ENCODE results near the gene SPATC1L.
"Not testable (repeated sequence)": the region's sequence is repeated elsewhere in the genome, so short reads cannot be mapped to it uniquely, and the experiment has no call there.

Gene SPATC1L

GRCh38 chr21:46183910-46184624 lies at the start of gene SPATC1L:
TSS of gene SPATC1L (minus strand) at chr21:46184459. CDS start at chr21:46182816, 1,643 bp downstream.
- DNase-seq = no peak

GRCh38 chr21:46229923-46230260 lies 45.6 kb upstream of the SPATC1L start:
- no peak for DNase-seq

GRCh38 chr21:46229133-46229922 lies 45.1 kb upstream of the SPATC1L start:
- peak; percentile 59 for DNase-seq

- DNase-seq = peak; percentile 98
Observed at GRCh38 chr21:46228345-46229051, 44.2 kb upstream of the SPATC1L start, which contains the start of gene LSS. TSS of gene LSS (minus strand) at chr21:46228774. CDS start at chr21:46228745, 29 bp downstream.

GRCh38 chr21:46227811-46228344 lies 43.6 kb upstream of the SPATC1L start:
- DNase-seq = no peak

GRCh38 chr21:46226920-46227599 lies 42.8 kb upstream of the SPATC1L start:
- DNase-seq = no peak

- DNase-seq = no peak
Observed at GRCh38 chr21:46226146-46226545, 41.9 kb upstream of the SPATC1L start.

- DNase-seq = not testable (repeated sequence)
Observed at GRCh38 chr21:46223661-46224060, 39.4 kb upstream of the SPATC1L start.

GRCh38 chr21:46223217-46223616 lies 39.0 kb upstream of the SPATC1L start:
- no peak for DNase-seq

GRCh38 chr21:46222436-46223116 lies 38.3 kb upstream of the SPATC1L start:
- DNase-seq = no peak

GRCh38 chr21:46221664-46222435 lies 37.6 kb upstream of the SPATC1L start:
- no peak for DNase-seq

GRCh38 chr21:46220847-46221246 lies 36.6 kb upstream of the SPATC1L start:
- DNase-seq = no peak

- no peak for DNase-seq
Observed at GRCh38 chr21:46220275-46220810, 36.1 kb upstream of the SPATC1L start.

GRCh38 chr21:46219591-46220239 lies 35.5 kb upstream of the SPATC1L start:
- DNase-seq = no peak

GRCh38 chr21:46218906-46219590 lies 34.8 kb upstream of the SPATC1L start:
- no peak for DNase-seq

- DNase-seq = no peak
Observed at GRCh38 chr21:46217511-46218196, 33.4 kb upstream of the SPATC1L start.

GRCh38 chr21:46216132-46216747 lies 32.0 kb upstream of the SPATC1L start:
- no peak for DNase-seq

- DNase-seq = no peak
Observed at GRCh38 chr21:46215436-46216131, 31.3 kb upstream of the SPATC1L start.

Data from NCI-H1092 (cell line).